CD4-positive, alpha-beta T cell treated with Interleukin-15 for 1 hour (primary cell): ENCODE measurements around the gene EIF3J.
"Not testable (repeated sequence)": the region's sequence is repeated elsewhere in the genome, so short reads cannot be mapped to it uniquely, and the experiment has no call there.

Experiments used
- DNase-seq: peaks from one replicate; pipeline ENCODE4 v3.0.0-alpha.2; 2020

The EIF3J gene

DNA sequence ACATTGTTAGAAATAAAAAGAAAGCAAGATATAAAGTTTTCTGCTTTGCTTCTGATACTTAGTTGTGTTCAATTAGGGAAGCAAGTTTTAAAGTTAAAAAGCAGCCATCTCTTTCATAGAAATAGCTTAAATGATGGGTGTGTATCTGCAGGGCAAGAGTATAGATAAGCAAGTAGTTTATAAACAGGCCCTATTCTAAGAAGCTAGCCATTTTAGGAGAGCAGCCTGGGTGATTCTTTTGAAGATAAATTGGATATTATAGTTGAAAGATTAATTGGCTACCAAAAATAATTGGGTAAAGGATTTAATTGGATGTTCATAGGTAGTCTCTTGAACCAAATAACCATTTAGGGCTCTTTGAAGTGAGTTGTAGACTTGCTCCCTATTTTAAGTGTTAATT lies 5.6 kb downstream of the EIF3J start:
- DNase-seq: no peak

DNA sequence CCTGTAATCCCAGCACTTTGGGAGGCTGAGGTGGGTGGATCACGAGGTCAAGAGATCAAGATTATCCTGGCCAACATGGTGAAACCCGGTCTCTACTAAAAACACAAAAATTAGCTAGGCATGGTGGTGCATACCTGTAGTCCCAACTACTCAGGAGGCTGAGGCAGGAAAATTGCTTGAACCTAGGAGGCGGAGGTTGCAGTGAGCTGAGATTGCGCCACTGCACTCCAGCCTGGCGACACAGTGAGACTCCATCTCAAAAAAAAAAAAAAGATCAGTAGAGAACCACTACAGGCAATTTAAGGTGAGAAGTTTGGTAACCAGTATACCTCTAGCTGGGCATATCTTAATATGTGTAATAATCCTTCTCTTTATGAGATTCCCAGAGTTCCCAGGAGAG lies 7.8 kb downstream of the EIF3J start:
- DNase-seq: not testable (repeated sequence)

DNA sequence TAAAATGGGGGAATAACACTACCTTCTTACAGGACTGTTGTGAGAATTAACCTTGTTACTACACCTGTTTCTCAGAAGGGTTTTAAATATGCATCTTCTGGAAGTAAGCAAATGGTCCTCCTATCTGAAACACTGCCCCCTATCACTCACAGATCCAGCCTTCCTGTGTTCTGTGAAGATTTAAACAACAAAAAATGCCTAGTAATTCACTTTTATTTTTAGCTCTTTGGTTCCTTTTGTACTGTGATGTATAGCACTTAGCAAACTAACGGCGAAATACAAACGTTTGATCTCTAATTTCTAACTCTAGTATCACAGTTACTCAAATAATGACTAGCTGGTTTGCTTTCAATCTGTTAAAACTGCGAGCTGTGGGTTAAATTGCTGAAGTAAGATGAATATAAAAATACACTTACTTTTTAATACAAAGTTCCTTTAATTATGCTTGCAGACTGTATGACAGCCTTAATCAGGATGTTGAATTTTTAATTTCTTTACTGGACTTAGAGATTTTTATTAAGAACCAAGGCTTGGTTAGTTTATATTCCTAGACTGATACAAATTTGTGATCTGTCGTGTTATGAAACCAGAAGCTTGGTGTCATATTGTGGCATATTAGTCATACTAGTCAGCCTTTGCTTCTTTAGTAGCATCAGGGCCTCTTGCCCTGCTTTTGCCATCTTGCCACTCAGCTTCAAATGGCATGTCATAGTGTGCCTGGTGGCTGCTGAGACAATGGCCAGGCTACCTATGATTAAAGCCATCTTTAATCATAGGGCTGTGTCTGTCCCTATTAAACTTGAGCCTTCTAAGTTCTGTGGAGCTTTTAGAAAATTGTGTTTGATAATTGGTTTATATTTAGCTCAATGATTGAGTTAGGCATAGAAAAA lies 9.2 kb downstream of the EIF3J start:
- DNase-seq: peak; percentile 21

DNA sequence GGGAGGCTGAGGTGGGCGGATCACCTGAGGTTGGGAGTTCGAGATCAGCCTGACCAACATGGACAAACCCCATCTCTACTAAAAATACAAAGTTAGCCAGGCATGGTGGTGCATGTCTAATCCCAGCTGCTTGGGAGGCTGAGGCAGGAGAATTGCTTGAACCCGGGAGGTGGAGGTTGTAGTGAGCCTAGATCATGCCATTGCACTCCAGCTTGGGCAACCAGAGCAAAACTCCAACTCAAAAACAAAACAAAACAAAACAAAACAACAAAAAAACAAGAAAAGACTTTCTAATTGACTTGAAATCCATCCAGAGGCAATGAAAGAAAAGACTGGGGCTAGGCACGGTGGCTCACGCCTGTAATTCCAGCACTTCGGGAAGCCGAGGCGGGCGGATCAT lies 12.2 kb downstream of the EIF3J start:
- not testable (repeated sequence) for DNase-seq

DNA sequence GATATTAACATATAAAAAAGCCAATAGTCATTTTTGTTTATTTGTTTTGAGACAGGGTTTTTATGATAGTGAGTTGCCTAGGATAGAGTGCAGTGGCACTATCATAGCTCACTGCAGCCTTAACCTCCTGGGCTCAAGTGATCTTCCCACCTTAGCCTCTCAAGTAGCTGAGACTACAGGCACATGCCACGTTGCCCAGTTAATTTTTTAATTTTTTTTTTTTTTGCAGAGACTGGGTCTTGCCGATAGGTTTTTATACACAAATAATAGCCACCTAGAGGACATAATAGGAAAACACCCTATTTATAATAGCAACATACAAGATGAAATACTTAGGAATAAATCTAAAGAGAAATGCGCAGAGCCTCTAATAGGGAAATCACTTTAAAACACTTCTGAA lies 13.3 kb downstream of the EIF3J start:
- no peak for DNase-seq

DNA sequence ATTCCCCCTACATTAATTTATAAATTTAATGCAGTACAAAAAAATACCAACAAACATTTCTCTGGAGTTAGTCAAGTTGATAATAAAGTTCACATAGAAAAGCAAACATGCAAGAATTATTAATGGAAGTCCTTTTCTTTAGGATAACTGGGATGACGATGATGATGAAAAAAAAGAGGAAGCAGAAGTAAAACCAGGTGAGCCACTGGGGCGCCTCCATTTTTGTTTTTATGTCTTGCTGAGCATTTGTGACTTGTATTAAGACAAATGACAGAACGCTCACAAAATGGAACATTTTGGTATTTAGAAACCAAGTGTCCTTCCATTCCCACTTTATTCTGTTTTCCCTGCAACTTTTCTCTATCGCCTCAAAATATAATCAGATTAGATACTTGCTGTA lies 13.8 kb downstream of the EIF3J start:
- DNase-seq: no peak

DNA sequence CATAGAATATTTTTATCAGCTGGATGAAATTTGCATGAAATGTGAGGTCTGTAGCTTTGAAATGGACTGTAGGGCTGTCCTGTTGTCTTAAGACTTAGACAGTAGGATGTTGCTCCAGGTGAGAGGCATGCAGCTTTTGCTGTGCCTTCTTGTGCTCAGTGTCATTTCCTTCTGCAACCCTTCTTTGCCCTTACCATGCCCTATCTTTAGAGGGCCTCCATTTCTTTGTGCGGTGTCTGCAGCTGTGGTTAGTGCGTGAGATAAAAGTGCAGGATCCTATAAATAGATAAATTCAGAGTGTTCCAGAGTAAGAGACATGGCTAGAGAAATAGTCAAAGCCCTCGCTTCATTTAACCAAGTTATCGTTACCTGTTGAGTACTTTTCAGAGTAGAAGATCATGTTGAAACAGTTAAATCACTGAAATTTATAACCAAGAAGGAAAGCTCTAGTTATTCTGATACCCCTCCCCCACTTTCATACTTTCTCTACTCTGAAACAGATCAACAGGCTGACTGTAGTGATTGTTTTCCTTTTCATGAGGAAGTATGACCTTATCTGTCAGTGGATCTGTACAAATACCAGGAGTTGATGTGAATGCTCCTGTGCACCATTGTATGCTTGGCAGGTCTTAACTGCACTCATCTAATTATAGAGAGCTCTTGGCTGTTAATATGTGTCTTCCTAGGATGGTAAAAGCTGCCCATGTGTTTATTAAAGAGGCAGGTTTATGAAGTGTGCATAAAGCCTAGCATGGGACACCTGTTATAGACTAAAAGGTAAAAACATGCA lies 18.2 kb downstream of the EIF3J start:
- no peak for DNase-seq

DNA sequence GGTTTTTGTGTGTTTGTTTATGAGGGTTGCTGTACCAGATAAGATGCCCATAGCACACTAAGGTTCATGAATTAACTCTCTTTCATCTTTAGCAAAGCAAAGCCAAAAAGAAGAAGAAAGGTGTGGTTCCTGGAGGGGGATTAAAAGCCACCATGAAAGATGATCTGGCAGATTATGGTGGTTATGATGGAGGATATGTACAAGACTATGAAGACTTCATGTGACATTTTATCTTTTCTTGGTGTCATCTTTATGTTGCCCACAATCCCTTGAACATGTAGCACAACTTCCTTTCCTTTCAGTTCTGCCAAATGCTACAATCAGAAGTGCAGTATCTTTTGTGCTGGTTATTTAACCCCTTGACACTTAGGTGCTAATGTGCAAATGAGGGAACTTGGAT lies 24.0 kb downstream of the EIF3J start:
- DNase-seq: not testable (repeated sequence)

DNA sequence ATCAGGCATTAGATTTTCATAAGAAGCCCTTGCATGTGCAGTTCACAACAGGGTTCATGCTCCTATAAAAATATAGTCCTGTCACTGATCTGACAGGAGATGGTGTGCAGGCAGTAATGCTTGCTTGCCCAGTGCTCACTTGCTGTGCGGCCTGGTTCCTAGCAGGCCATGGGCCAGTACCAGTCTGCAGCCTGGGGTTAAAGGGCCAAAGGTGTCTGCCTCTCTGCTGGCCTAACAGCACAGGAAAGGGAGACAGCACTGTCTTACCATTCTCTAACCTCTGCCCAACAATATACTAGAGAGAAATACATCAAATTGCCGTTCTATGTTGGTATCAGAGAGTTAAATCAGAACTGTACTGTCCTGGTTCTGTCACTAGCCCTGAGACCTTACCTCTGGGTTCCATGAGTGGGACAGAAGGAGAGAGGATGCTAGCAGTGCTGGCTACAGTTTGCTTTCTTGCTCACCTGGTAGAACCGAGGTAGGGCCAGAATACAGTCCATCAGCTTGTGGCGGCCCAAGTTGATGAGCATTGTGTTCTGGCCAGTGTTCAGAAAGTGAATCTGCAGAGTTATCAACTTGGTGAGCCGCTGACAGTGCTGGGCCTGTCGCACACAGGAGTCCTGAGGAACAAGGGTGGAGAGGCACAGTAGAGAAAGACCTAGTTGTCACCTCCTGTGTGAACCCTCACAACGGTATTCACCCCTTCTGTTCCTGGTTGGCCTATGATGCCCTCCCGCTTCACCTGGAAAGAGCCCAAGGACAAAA lies 28.6 kb downstream of the EIF3J start:
- no peak for DNase-seq

DNA sequence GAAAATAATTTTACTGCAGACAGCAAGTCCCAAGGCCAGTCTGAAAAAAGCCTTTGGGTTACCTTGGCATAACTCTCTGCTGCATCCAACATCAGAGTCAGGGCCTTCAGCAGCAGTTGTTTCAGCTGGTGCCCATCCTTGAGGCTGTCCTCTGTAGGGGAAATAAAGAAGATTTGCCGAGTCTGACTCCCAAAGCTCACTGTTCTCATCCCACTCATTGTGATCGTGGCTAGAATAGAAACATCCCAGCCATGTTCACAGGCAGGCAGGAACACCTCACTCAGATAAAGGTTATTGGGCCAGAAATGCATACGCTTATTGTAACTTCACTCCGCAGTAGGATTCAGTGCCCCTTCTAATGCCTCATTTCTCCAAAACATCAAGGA lies 29.2 kb downstream of the EIF3J start:
- DNase-seq: no peak

DNA sequence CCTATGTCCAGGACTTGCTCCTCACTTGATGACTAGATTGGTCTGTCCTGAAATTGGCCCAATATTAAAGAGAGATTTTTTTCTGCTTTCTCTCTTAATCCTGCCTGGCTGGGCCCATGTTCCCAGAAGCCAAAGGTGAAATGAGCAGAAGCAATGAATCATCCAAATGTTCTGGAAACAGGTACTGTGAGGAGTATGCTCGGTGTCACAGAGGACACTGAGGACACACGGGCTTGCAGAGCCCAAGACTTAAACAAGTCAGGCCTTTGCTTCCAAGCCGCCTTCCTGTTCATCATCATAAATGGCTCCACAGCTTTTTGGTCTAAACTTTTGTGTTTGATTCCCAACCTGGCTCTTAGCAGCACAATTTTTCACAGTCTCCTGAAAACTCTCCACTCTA lies 31.4 kb downstream of the EIF3J start:
- no peak for DNase-seq

DNA sequence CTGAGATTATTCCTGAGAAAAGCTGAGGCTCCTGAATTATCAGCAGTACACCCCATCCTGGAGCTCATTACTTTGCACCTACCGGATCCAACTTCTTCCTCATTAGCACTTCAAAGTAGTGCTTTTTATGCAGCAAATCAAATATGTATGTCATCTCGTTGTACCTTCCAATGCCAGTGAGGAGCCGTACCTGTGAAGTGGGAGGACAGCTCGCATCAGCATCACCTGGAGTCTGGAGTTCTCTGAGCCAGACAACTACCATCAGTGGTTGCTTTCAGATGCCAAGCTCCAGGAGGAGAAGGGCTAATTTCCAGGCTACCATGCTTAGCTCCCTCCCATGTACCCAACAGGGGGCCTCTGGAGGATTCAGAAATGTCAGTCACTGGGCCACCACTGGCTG lies 32.4 kb downstream of the EIF3J start:
- no peak for DNase-seq

DNA sequence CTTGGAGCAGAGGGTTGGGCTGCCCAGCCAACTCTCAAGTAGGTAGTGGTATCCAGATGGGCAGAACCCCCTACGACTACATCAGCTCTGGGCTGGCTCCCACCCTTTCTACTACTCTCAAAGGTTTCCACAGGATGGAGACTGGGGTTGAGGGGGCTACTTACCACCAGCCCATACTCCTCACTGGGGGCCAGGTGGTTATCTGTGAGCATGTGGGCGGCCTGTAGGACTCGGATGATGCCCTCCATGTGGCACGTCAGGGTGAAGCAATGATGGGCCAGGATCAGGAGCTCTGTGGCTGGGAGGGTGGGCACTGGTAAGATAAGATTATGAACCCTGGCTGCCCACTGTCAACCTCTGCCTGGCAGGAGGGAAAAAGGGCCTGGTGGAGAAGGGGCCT lies 33.4 kb downstream of the EIF3J start:
- no peak for DNase-seq

DNA sequence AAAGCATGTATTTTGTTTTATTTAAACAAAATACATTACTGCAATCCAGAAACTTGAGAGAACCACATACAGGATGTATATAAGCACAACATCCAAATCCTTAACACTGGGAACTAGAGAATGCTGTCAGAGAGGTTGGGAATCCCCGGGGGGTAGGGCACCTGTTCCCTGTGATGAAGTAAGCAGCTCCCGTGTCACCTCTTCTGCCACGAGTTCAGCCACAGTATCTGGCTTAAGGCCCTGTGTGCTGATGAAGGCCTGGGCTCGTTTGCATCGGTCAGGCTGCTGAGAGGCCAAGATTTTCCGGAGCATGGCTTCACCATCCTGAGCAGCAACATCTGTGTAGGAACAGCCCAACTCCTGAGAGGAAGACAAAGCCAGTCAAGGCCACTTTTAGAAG lies 36.4 kb downstream of the EIF3J start:
- no peak for DNase-seq

DNA sequence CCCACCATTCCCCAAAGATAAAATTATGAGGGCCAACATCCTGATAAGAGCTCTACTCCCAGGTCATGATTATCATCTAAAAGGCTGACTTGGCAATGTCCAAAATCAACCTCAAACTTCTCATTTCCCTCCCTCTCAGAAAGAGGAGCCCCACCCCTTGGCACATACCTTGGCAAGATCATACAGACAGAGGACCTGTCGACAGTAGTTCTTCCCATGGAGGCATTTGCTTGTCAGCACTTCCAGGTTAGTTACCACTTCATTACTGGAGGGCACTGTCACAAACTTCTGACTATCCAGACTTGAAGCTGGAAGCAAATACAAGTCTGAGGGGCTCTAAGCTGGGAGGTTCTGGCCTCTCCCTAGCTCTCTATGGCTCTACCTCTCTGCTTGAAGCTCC lies 37.8 kb downstream of the EIF3J start:
- no peak for DNase-seq

DNA sequence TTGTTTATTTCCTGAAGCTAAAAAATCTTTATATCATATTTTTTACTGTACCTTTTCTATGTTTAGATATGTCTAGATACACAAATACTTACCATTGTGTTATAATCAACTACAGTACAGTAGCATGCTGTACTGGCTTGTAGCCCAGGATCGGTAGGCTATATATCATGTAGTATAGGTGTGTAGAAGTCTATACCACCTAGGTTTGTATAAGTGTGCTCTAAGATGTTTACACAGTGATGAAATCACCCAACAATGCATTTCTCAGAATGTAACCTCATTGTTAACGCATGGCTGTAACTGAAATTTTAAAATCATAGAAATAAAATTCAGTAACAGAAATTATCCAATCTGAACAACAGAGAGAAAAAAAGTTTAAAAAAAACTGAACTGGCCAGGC lies 43.2 kb downstream of the EIF3J start:
- DNase-seq: no peak

DNA sequence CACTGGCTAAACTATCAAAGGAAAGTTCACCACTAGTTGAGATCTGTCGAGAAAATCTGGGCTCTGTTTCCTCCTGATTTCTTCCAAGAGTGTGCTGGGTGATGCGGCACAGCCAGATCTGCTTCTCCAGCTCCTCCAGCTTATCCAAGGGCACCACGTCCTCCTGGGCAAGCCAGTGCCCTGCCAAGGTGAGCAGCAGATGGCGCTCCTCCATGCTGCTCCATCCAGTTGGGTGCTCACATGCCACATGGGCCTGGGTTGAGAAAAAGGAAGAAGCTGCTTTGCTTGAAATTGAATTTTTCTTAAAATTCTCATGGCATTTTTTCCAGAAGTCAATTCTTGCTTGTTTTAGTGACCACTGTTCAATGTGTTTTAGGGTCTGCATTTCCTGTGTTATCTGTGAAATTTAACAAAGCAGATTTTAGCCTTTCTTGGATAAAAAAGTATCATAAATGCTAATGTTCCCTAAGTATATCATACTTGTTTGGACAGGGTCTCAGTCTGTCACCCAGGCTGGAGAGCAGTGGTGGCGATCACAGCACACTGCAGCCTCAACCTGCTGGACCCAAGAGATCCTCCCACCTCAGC lies 47.3 kb downstream of the EIF3J start:
- DNase-seq: peak; percentile 50

DNA sequence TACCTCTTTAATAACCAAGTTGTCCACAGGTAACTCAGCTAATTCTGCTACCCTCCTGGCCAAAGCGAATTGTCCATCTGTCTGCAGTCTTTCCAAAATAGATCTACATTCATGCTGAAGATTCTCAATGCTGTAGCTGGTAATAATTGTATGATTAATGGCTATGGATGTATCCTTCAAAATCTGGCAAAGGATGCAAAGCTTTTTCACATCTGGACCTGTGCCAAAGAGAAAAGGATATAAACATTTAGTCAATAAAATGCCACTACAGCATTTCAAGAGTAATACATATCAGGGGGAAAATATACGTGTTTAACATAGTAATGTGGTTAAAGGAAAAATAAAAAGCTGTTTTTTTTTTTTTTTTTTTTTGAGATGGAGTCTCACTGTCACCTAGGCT lies 48.7 kb downstream of the EIF3J start:
- no peak for DNase-seq

DNA sequence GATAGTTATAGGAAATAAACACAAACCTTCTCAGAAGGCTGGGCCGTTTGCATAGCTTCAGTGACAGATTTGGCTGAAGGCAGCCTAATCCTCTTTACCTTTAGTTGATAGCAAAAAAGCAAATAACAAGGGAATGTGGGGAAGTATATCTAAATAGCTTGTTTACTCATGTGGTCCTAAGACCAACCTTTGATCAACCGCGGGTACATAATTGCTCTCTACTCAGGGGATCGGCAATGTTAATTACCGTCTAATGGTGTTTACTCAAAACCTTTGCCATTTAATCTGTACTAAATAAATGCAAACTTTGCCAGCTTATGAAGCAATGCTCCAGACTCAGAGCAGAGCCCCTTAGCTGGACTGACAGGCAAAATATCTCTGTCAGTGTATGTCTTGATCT lies 51.6 kb downstream of the EIF3J start:
- no peak for DNase-seq

DNA sequence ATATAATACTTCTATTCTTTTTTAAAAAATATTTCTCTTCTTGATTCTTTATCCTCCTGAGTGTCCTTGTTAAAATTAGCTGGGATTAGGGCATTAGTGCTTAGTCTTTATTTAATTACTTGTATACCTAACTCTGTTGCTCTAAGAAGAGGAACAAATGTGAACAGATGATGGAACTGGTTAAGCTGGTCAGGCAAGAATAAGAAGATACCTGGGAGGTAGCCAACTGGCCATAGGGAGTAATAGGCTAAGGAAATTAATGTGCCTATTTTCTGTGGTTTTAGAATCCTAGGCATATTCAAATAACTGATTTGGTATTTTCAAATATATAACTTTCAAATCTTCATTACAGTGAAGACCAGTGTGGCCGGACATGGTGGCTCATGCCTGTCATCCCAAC lies 54.4 kb downstream of the EIF3J start:
- DNase-seq: no peak

DNA sequence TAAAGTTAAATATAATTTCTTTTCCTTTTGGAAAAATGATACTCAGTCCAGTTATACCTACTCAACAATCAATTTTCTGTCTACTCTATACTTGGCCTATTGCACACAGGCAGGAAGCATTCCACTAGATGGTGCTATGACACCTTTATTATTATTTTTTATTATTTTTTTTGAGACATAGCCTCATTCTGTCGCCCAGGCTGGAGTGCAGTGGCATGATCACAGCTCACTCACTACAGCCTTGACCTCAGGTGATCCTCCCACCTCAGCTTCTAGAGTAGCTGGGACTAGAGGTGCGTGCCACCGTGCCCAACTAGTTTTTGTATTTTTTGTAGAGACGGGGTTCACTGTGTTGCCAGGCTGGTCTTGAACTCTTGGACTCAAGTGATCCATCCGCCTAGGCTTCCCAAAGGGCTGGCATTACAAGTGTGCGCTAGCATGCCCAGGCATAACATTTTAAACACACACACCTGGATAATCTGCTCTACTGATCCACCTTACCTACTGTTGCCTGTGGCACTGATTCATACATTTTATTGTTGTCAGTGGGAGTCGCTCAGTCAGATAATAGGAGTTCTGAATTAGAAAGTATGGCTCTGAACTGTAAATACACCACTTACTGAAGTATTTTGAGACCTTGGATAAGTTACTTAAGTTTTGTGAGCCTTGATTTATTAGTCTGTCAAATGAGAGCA lies 56.2 kb downstream of the EIF3J start:
- DNase-seq: no peak

DNA sequence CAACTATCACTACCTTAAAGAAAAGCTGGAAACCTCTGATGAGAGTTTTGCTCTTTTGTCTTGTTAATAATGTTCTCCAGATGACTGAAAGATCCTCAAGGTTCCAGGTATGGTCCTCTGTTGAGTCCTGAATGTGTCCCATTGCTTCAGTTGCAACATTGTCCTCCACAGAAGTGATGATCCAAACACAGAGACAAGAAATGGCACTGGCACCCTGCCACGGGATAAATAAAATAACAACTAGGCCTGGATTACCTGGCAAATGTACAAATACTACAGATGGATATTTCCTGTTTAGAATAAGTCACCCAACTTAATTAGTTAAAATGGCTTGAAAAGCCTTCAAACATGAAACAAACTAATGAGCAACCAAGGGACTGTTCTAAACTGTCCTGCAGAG lies 58.3 kb downstream of the EIF3J start:
- DNase-seq: no peak
